ENCODE results near the gene RSF1. TPM values are rescaled to one million over a fixed set of nuclear protein-coding genes. Genes with fewer than 3 reads are reported as not detected.
"Not testable (repeated sequence)": the region's sequence is repeated elsewhere in the genome, so short reads cannot be mapped to it uniquely, and the experiment has no call there.

RSF1 gene
- total RNA-seq, 1 donor from 2014 or later: 14.5 TPM

GRCh38 chr11:77647654-77648305 lies 172.7 kb downstream of the RSF1 start:
- Histone ChIP-seq H3K4me3 (ENCODE audit: low read depth, low read length) (no peak overlapping the region), H3K27me3 (ENCODE audit: control insufficient read depth, insufficient read depth, low read length) (no peaks in the 10 kb centered on the region), H3K36me3 (ENCODE audit: control insufficient read depth, insufficient read depth, low read length) (no peaks in the 10 kb centered on the region)
- TF ChIP-seq CTCF (IDR thresholded peaks at IDR 0.05; ENCODE audit: insufficient read depth, low read length, severe bottlenecking): no peak
- DNase-seq (ENCODE audit: low read depth) (no peak), FAIRE-seq (no peak)

GRCh38 chr11:77644887-77645286 lies 175.6 kb downstream of the RSF1 start:
- DNase-seq (ENCODE audit: low read depth) (no peak), FAIRE-seq (no peak)

GRCh38 chr11:77642228-77642627 lies 178.3 kb downstream of the RSF1 start:
- DNase-seq (ENCODE audit: low read depth) (no peak), FAIRE-seq (no peak)
- Histone ChIP-seq H3K4me3 (ENCODE audit: low read depth, low read length) (no peak overlapping the region), H3K27me3 (ENCODE audit: control insufficient read depth, insufficient read depth, low read length) (no peaks in the 10 kb centered on the region), H3K36me3 (ENCODE audit: control insufficient read depth, insufficient read depth, low read length) (no peaks in the 10 kb centered on the region)
- TF ChIP-seq CTCF (IDR thresholded peaks at IDR 0.05; ENCODE audit: insufficient read depth, low read length, severe bottlenecking): no peak

More at GRCh38 chr11:77644887-77645286, 175.6 kb downstream of the RSF1 start:
- TF ChIP-seq CTCF (IDR thresholded peaks at IDR 0.05; ENCODE audit: insufficient read depth, low read length, severe bottlenecking): no peak
- H3K27me3 ChIP-seq (ENCODE audit: control insufficient read depth, insufficient read depth, low read length): no peaks in the 10 kb centered on the region
- no peak overlapping the region for H3K4me3 ChIP-seq (ENCODE audit: low read depth, low read length)
- no peaks in the 10 kb centered on the region for H3K36me3 ChIP-seq (ENCODE audit: control insufficient read depth, insufficient read depth, low read length)

- H3K27me3 ChIP-seq (ENCODE audit: control insufficient read depth, insufficient read depth, low read length): no peaks in the 10 kb centered on the region
- no peak for TF ChIP-seq CTCF (IDR thresholded peaks at IDR 0.05; ENCODE audit: insufficient read depth, low read length, severe bottlenecking)
- peaks cover 2% of the 10 kb centered on the region for H3K36me3 ChIP-seq (ENCODE audit: control insufficient read depth, insufficient read depth, low read length)
- FAIRE-seq (no peak), DNase-seq (ENCODE audit: low read depth) (peak; percentile 76)
- H3K4me3 ChIP-seq (ENCODE audit: low read depth, low read length): peak within 1 kb of the TSS; percentile 92
Measured at GRCh38 chr11:77637345-77638165, 183.0 kb downstream of the RSF1 start, which contains the start of gene CLNS1A. Gene CLNS1A (minus strand): TSS chr11:77637794. CDS start chr11:77637714, 80 bp downstream.

GRCh38 chr11:77636731-77637344 lies 183.7 kb downstream of the RSF1 start:
- H3K27me3 ChIP-seq (ENCODE audit: control insufficient read depth, insufficient read depth, low read length): no peaks in the 10 kb centered on the region
- DNase-seq (ENCODE audit: low read depth) (no peak), FAIRE-seq (no peak)
- TF ChIP-seq CTCF (IDR thresholded peaks at IDR 0.05; ENCODE audit: insufficient read depth, low read length, severe bottlenecking): no peak
- H3K36me3 ChIP-seq (ENCODE audit: control insufficient read depth, insufficient read depth, low read length): peaks cover 2% of the 10 kb centered on the region
- H3K4me3 ChIP-seq (ENCODE audit: low read depth, low read length): peak overlapping the region; percentile 92

GRCh38 chr11:77633926-77634325 lies 186.6 kb downstream of the RSF1 start:
- FAIRE-seq; H3K27me3 ChIP-seq (ENCODE audit: control insufficient read depth, insufficient read depth, low read length); H3K4me3 ChIP-seq (ENCODE audit: low read depth, low read length); H3K36me3 ChIP-seq (ENCODE audit: control insufficient read depth, insufficient read depth, low read length); DNase-seq (ENCODE audit: low read depth): not testable (repeated sequence)

Data from bronchial epithelial cell (primary cell).